IPS-NIHi7 (cell line): ENCODE results near the gene TWF1.
A peak's percentile ranks its signal among the peaks of the same experiment; 100 is the strongest.
"Not testable (repeated sequence)": the region's sequence is repeated elsewhere in the genome, so short reads cannot be mapped to it uniquely, and the experiment has no call there.

Source experiments
- DNase-seq: peaks from one replicate; pipeline ENCODE4 v3.0.0; 2012; ENCODE audit warnings: mixed read lengths; ENCODE audit errors: extremely low spot score

The TWF1 gene

DNA sequence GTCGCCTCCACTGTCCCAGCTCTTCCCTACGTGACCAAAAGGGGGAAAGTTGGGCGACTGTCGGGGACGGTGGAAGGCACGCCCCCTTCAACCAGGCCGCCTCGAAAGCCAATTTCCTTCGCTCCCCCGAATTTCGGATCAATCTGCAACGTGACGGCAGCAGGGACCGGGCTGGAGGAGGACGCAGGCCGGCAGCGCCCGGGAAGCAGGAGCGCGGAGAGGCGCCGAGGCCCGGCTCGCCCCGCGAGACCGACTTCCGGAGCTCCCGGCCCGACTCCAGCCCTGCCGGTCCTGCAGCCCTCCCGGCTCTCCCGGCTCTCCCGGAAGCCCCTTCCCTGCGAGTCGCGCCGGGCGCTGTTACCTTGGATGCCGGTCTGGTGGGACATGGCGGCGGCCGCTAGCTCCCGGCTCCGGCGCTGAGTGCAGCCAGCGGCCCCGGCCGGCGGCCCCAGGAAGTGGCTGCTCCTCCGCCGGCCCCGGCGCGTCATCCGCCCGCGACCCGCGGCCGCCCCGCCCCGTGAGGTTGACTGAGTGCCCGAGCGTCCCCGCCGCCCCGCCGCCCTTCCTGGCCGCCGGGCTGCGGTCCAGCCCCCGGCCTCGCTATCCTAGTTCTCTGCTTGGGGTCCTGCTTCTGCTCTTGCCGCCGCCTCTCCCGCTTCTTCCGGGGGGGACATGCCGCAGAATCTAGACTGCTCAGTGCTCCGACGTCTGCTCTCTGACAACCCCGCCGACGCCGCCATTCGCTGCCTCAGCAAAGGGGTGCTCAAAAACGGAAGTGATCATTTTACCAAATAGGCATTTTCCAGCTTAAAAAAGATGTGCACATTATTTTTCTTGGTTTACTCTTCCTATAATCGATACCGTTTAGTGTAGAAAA, at the start of gene TWF1:
TSS of gene TWF1 (minus strand) at position 458 of the 877 bp plus-strand sequence. CDS start at position 386, 72 bp downstream.
- peak; percentile 94 for DNase-seq

DNA sequence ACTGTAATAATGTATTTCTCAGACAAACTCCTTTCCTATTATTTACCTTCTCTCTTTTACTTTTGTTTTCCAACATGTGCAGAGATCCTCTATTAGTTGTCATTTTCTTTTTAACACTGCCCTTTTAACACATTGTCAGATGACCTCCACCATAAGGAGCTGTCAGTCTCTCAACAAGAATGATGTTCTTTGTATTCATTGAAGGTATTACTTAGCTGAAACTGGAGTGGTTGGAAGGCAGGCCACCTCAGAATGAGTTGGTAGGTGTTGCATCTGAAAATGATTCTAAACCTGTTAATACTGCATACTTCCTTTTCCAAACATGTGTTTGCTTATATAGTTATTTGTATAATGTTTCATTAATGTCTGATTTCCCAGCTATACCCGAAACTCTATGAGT, 46.6 kb upstream of the TWF1 start:
- DNase-seq = no peak

DNA sequence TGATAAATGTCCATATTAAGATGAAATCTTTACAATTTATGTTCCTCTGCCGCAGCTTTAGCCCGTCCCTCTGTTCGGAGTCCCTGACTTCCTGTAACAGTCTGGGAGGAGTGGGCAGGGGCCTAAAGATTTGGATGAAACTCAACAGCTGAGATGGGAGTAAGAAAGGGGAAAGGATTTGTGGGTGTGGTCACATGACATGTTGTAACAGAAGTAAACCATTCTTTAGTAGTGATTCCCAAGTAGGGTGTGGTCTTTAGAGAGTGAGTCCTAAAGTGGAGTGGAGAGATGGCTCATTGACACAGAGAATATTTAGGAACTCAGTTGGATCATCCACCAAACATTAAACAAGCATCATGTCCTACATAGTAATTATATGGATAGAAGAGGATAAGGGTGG, 42.7 kb upstream of the TWF1 start:
- DNase-seq = no peak

DNA sequence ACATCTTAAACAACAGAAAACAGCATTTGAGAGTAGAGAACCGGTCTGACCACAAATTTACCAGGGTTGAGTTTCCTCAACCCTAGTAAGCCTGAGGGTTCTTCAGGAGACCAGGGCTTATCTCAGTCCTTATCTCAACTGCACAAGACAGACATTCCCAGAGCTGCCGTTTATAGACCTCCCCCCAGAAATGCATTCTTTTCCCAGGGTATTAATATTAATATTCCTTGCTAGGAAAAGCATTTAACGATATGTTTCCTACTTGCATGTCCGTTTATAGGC, 42.0 kb upstream of the TWF1 start:
- no peak for DNase-seq

DNA sequence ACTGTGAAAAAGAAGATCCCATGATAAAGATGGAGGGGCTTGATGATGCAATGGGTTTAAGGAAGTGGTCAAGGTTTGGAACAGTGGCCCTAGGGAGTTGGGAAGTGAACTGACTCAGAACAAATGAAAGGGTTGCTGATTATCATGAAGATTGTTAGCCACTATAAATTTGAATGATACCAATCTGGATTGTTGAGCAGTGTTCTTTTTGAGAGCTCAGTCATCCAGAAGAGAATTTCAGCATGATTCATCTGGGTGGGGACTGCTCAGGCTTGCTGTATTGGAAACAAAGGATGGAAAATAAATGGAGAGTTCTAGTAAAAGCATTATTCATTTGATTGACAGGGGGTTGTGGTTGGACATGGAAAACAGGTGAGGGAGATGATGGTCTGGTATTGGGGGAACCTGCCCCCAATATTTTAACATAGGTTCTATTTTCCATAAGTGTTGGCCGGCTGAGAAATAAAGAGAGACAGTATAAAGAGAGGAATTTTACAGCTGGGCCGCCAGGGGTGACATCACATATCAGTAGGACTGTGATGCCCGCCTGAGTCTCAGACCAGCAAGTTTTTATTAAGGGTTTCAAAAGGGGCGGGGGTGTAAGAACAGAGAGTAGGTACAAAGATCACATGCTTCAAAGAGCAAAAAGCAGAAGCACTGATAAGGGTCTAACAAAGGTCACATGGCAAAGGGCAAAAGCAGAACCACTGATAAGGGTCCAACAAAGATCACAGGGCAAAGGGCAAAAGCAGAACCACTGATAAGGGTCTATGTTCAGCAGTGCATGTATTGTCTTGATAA, 41.5 kb upstream of the TWF1 start:
- not testable (repeated sequence) for DNase-seq

DNA sequence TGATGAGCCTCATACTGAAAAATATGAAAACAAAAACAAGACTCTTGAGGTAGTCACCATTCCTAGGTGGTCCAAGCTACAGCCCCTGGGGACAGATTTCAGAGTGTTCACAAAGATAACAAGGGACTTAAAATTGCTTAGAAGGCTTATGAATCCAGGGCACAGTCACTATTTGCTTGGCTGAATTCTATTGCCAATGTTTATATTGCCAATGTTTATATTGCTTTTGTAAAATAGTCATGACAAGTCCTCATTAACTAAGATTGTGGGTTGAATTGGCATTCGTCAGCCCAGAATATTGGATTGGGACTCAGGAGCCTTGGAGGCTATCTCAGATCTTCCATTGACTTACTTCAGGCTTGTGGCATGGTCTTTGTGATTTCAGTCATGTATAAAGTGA, 36.1 kb upstream of the TWF1 start:
- no peak for DNase-seq

DNA sequence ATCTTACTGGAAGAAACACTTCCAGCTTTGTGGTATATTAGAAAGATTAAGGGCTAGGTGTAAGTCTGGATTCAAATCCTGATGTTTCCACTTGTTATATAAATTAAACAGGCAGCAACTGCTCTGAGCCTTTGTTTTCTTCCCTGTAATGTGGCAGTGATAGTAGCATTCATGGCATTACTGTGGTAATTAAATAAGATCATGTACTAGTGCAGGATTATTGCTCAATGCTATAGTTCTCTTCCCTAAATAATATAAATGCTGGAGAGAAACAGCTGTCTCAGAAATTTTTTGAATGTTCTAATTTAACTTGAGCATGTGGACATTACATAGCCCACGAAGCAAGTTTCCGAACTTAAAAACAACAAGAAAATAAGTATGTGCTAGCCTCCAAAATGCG, 35.1 kb upstream of the TWF1 start:
- DNase-seq = no peak

DNA sequence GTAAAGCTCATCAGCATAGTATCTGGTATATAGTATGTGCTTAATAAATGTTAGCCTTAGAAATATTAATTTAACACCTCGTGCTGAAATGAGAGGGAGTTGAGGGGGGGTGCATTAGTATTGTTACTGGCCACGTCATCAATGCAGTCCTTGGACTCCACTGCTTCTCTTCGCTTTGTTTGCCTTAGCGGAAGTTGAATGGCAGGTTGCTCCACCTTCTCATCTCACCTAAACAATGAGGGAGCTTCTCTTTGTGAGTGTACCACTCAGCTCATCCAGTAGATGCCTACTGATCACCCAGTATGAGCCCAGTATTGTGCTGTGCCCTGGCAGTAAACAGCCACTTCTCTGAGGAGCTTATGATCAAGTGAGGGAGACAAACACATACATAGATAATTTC, 34.2 kb upstream of the TWF1 start:
- DNase-seq = no peak

DNA sequence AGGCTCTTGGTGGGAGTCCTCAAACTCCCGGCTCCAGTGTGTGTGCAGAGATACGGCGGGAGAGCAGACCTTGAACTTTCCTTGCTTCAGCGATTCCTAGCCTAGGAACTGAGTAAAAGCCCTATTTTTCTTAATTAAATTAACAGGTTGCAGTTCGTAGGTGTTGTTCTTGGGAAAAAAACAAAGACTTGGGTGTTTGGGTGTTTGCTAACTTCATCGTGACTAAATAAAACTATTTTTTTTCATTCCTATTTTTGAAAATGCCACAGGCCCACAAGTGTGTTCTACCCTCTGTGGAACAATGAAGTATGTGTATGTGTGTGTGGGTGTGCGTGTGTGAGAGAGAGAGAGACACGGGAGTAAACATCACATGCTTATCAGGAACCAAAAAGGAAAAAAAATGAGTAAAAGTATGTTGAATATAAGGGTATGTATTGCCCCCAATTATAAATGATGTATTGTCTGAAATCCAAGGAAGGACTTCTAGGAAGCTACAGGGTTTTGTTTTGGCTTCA, 30.4 kb upstream of the TWF1 start:
- no peak for DNase-seq

DNA sequence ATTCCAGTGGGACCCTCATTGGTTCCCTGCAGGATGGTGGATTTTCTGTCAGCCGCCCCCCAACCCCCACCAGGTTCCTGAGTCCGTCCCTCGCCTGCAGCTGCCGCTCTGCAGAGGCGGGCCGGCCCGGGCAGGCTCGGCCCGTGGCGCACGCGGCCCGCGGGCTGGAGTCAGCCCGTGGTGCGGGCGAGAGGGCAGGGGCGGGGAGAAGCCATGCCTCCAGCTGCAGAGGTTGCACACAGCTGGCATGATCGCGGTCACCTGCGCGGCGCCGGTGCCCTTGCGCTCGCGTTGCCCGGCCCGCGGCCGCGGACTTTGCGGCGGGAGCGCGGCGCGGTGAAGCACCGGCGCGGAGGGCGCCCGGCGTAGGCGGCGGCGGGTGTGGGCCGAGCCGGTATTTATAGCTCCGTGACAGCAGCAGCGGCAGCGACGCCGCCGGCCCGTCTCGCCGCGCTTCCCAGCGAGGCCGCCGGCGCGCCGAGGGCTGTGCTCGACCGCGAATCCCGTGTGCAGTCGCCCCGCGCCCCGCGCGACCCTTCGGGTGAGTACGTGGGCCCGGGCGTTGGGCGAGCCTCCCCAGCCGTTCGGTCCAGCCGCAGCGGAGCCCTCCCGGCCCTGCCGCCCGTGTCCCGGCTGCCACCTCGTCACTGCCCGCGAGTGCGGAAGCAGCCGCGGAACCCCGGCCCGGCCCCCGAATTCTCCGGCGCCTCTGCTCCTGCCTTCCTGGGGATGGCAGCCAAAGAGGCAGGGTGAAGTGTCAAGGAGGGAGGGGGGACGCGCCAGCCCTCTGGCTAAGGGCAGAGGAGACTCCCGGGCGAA, 29.7 kb upstream of the TWF1 start, which contains the start of gene TMEM117:
TSS of gene TMEM117 (plus strand) at position 426 of the 819 bp plus-strand sequence.
- peak; percentile 79 for DNase-seq

DNA sequence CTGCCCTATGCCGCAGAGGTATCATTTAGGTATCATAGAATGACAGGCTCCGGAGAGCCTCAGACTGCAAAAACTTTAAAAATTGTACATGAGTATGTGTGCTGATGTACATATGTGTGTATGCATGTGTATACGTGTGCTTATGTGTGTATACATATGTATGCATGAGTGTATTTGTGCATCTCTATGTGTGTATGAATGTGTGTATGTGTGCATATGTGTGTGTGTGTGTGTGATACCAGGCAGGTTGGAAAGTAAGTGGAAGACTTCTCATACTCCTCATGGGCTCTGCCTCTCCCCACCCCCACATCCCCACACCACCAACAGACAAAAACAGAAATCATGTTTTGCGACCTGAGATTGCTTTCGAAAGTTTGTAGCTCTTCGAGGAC, 29.1 kb upstream of the TWF1 start:
- no peak for DNase-seq

DNA sequence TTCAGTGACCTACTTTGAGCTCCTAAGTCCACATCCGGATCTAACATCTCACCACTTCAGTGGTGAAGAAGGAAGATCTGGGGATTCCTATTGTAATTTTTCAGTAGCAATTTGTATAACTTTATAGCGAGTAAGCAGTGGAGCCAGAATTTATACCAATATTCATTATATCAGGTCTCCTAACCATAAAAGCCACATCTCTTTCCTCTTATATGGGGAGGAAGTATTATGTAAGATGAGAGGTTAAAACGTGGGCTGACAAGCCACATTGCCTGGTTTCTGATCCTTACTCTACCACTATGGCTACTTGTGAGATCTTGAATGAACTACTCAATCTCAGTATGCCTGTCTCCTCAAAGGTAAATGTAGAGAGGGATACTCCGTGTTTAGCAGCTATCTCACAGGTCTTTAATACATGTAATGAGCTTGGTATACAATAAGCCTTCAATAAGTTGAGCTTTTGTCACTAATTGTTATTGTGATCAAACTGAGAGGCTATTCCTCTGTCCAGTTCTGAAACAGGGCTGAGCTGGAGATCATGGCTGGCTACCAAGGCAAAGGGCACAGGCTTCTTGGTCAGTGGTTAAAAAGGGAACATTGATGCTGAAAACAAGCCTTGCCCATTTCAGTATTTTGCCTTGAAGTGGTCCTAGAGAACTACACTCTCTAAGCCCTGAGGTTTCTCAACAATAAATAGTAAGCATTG, 26.5 kb upstream of the TWF1 start:
- no peak for DNase-seq

DNA sequence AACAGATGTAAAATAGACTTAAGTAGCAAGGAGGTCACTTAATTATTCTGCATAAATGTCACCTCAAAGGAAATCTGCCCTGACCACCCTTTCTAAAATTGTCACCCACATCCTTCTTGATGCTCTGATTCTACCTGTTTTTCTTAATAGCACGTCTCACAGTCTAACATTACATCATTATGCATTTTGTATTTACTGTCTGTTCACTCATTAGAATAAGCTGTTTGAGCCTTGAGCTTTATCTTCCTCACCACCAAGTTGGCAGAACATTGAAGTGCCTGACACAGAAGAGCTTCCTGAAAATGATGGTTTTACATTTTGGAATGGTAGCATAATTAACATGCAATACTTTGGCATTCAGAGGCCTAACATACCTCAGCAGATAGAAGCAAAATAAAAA, 21.0 kb upstream of the TWF1 start:
- no peak for DNase-seq

DNA sequence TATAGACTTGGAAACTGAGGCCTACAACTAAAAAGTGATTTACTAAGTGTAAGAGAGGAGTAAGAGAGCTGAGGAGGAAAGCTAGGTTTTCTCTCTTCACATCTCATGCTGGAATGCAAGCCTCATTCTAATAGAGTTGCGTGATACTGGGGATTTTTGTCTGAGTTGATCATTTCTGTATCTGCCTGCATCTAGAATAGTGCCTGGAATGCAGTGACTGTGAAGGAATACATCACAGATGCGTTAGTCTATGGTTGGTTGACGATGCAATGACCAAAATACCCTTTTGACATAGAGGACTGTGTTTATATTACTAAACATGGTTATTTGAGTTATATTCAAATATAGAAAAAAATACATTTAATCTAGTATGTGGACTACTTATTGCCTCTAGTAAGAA, 20.6 kb upstream of the TWF1 start:
- no peak for DNase-seq

DNA sequence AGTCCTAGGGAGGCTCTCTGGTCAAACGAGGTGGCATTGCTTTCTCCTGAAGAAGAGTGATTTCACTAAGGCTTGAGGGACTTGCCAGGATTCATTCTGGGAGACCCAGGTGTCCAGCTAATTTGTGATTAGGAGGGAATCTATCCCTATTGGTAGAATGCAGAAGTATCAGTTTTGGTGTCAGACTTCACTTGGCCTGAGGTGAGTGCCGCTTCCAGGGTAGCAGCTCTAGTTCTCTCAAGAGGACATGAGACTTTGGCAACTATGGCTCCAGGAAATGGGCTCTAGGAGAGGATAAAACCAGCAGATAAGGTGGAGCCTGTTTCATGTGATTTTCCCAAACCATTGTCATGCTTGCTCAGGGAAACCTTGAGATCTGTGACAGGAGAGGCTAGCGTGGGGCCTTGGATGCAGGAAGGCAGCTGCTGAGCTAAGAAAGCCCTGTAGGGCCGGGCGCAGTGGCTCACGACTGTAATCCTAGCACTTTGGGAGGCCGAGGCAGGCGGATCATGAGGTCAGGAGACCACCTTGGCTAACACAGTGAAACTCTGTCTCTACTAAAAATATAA, 18.2 kb upstream of the TWF1 start:
- no peak for DNase-seq

DNA sequence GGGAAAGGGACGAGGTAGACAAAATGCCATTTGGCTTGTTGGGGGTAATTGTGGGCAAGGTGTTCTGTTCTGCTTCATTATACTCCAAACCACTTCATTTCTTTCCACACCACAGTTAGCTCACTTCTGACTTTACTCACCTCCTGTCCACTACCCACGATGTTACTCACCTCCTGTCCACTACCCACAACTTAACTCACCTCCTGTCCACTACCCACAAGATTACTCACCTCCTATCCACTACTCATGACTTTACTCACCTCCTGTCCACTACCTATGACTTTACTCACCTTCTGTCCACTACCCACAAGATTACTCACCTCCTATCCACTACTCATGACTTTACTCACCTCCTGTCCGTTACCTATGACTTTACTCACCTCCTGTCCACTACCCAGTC, 10.1 kb upstream of the TWF1 start:
- DNase-seq = no peak

DNA sequence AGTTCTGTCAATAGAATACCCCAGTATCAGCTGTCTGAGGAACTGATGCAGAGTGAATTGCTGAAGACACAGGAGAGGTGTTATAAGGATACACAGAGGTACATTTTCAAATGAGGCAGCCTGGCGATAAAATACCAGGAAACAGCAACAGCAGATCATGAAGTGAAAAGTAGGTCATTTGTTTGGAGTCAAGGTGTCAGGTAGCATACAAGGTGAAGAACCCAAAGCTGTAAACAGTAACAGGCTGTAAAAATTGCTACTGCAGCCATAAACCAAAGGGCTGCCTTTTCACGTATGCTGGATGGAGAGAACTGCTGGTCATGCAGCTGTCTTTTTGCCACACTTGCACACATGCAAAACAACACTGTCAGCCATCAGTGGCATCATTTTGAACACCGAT, 9.3 kb upstream of the TWF1 start:
- no peak for DNase-seq

DNA sequence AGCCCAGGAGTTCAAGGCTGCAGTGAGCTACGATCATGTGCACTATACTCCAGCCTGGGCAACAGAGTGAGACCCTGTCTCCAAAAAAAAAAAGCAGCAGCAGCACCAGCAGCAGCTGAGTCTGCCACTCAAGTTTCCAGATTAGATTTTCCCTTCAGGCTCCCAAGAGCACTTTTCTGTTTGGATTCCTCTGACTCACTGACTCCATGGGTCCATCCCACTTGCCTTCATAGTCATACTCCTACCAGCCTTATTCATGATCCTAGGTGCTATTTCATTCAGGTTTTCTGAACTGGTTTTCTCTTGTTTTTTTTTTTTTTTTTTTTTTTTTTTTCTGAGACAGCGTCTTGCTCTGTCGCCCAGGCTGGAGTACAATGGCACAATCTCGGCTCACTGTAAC, 6.8 kb upstream of the TWF1 start:
- DNase-seq = no peak

DNA sequence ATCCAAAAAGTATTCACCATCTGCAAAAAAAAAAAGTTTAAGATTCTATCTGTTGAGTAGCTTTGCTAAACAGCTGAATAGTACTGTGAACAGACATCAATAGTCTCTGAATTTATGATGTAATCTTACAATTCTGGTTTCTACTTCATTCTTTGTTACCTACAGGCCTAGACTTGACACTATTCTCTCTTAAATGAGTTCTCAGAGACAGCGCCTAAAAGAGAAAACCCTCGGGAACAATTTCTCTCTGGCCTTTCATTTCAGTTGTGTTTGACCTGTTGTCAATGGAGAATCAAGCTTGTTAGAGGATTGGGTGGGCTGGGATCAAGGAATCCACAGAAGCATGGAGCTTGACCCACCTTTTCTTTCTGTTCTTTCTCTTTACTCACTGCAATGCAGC, 5.9 kb upstream of the TWF1 start:
- no peak for DNase-seq

DNA sequence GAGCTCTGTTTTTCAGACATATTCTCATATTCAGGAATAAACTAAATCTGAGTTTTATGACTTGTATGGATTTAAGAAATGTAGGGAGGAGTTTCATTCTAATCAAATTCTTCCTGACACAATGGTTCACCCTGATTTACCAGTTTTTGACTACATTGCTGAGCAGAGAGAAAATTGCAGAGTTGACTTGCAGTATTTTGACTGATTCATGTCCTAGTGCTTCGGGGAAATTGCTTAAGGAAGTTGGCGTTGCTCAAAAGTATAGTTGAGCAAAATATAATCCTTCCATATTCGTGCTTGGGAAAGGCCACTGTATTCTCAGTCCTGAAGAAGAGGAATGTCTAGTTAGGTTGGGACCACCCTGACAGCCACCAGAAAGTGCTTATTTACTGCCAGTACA, 1.3 kb upstream of the TWF1 start:
- no peak for DNase-seq

DNA sequence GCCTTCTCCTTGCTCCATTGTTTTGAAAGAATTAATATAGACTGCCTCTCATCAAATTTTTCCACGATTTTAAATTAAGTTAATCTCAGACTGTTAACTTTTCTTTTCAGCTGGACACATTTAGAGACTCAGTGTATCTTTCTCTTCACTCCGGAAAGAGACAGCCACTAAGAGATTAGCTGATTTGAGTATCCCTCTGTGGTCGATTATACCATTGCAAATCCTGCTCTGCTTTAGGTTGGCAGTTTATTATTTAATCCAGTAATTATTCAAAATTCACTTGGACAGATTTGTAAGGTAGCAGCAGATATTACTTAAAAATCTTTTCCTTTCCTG, 588 bp upstream of the TWF1 start:
- DNase-seq = no peak
